Upper lobe of left lung (tissue), 4 donors: ENCODE measurements around the gene IFITM10.

Source experiments
- CTCF ChIP-seq, 6 experiments: fragments of 450-650 bp in 4 of 6; fragments of 200-600 bp in 2 of 6; sonication (generic) in 2 of 6; IDR thresholded peaks; one replicate each; pipeline ENCODE4 v1.5.1; 2016 to 2019; ENCODE audit warnings: antibody characterized with exemption in 6 of 6
- POLR2A ChIP-seq, 4 donors: fragments of 450-650 bp; IDR thresholded peaks; one replicate each; pipeline ENCODE4 v1.5.1; 2016 to 2017; ENCODE audit warnings: antibody characterized with exemption in 4 of 4, mild to moderate bottlenecking in 2 of 4

- TF ChIP-seq CTCF (IDR thresholded peaks at IDR 0.05) (no peak), POLR2A (IDR thresholded peaks at IDR 0.05) (no peak)
Observed at GRCh38 chr11:1758611-1759150, 8.3 kb upstream of the IFITM10 start.
